T-helper 17 cell (primary cell): ENCODE results near the gene KCNB1. TPM values are rescaled to one million over a fixed set of nuclear protein-coding genes. Genes with fewer than 3 reads are reported as not detected.
"Not testable (repeated sequence)": the region's sequence is repeated elsewhere in the genome, so short reads cannot be mapped to it uniquely, and the experiment has no call there.

Experiments
- ATAC-seq: fragments of 150-1000 bp; cut with Tn5 transposase; 2 replicates; pipeline ENCODE4 v1.10.0; 2021; ENCODE audit warnings: mild to moderate bottlenecking, moderate library complexity
- DNase-seq, 3 donors: peaks; one replicate each; pipeline versions ENCODE4 v3.0.0 to v3.0.0-alpha.2; 2020 to 2021
- H3K9me3 ChIP-seq: one replicate; pipeline ENCODE4 v1.7.0; 2013; ENCODE audit warnings: low read length, mild to moderate bottlenecking; ENCODE audit not compliant: control insufficient read depth, poor library complexity, severe bottlenecking
- H3K27ac Mint-ChIP-seq: one replicate; pipeline ENCODE4 v1.8.0; 2022; ENCODE audit warnings: mild to moderate bottlenecking, moderate library complexity, mixed read lengths
- H3K27me3 Mint-ChIP-seq: one replicate; pipeline ENCODE4 v1.8.0; 2022; ENCODE audit warnings: mixed read lengths
- H3K36me3 Mint-ChIP-seq: one replicate; pipeline ENCODE4 v1.8.0; 2022; ENCODE audit warnings: low read depth, mixed read lengths
- H3K4me1 Mint-ChIP-seq: one replicate; pipeline ENCODE4 v1.8.0; 2022; ENCODE audit warnings: mild to moderate bottlenecking, mixed read lengths
- H3K4me3 Mint-ChIP-seq: one replicate; pipeline ENCODE4 v1.8.0; 2022; ENCODE audit warnings: mild to moderate bottlenecking, moderate library complexity, mixed read lengths
- total RNA-seq, 4 donors: library from RNA in 2 of 4; stranded (reverse) in 2 of 4; gene quantifications; one replicate each; pipeline ENCODE4 v1.2.3 and lab custom pipeline; 2022 to 2026

Gene KCNB1
- total RNA-seq, 2 donors from 2014 or later, result 0.12 to 0.21 TPM

- Mint-ChIP-seq H3K4me1 (peaks cover 13% of the 10 kb centered on the region), H3K36me3 (peaks cover 13% of the 10 kb centered on the region), H3K27ac (no peak overlapping the region), H3K27me3 (peaks cover 67% of the 10 kb centered on the region), H3K4me3 (no peak overlapping the region)
- DNase-seq (no peak), ATAC-seq (no peak)
- H3K9me3 ChIP-seq, result no peaks in the 10 kb centered on the region
These were observed 151.5 kb downstream of the KCNB1 start for GRCh38 chr20:49330701-49331615.

DNA sequence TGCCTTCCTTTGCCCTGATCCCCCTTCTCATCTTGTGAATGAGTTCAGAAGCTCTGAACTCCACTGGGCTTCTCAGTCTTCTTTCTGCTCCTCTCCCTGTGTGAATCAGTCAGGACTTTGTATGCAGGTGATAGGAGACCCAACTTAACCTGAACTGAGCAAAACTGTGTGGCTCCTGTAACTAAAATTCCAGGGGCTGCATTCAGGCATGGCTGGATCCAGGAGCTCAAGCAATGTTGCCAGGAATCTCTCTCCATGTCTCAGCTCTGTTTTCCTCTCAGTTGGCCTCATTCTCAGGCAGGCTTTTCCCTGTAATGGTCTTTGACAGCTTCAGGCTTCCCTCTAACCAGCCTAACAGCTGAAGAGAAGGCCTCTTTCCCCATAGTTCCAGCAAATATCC lies 153.7 kb downstream of the KCNB1 start:
- DNase-seq, result no peak
- H3K36me3 Mint-ChIP-seq, result peaks cover 13% of the 10 kb centered on the region
- no peaks in the 10 kb centered on the region for H3K9me3 ChIP-seq
- no peak for ATAC-seq
- H3K4me3 Mint-ChIP-seq, result no peak overlapping the region
- no peak overlapping the region for H3K27ac Mint-ChIP-seq
- peaks cover 19% of the 10 kb centered on the region for H3K4me1 Mint-ChIP-seq
- peaks cover 59% of the 10 kb centered on the region for H3K27me3 Mint-ChIP-seq

GRCh38 chr20:49326026-49326425 lies 156.4 kb downstream of the KCNB1 start:
- Mint-ChIP-seq H3K36me3 (peaks cover 4% of the 10 kb centered on the region), H3K4me3 (no peak overlapping the region), H3K4me1 (peaks cover 17% of the 10 kb centered on the region), H3K27ac (no peak overlapping the region), H3K27me3 (peaks cover 46% of the 10 kb centered on the region)
- ATAC-seq (no peak), DNase-seq (no peak)
- no peaks in the 10 kb centered on the region for H3K9me3 ChIP-seq

- Mint-ChIP-seq H3K4me1 (peaks cover 17% of the 10 kb centered on the region), H3K36me3 (no peaks in the 10 kb centered on the region), H3K27ac (no peak overlapping the region), H3K4me3 (no peak overlapping the region), H3K27me3 (peaks cover 45% of the 10 kb centered on the region)
- DNase-seq (no peak), ATAC-seq (no peak)
- no peaks in the 10 kb centered on the region for H3K9me3 ChIP-seq
These were observed 158.2 kb downstream of the KCNB1 start for GRCh38 chr20:49324306-49324705.

- Mint-ChIP-seq H3K27me3 (peaks cover 51% of the 10 kb centered on the region), H3K36me3 (peaks cover 2% of the 10 kb centered on the region), H3K4me3 (no peak overlapping the region), H3K27ac (no peak overlapping the region), H3K4me1 (peaks cover 22% of the 10 kb centered on the region)
- no peaks in the 10 kb centered on the region for H3K9me3 ChIP-seq
- ATAC-seq, result peak; percentile 91
- DNase-seq, result no peak
These were observed 158.7 kb downstream of the KCNB1 start for GRCh38 chr20:49323622-49324238.

GRCh38 chr20:49320460-49320859 lies 162.0 kb downstream of the KCNB1 start:
- H3K4me3 Mint-ChIP-seq, result no peak overlapping the region

GRCh38 chr20:49319208-49319809 lies 163.2 kb downstream of the KCNB1 start:
- H3K9me3 ChIP-seq, result no peaks in the 10 kb centered on the region
- Mint-ChIP-seq H3K4me1 (peaks cover 19% of the 10 kb centered on the region), H3K27ac (peak overlapping the region; percentile 76), H3K36me3 (peaks cover 3% of the 10 kb centered on the region), H3K27me3 (peaks cover 41% of the 10 kb centered on the region), H3K4me3 (peak overlapping the region; percentile 97)
- DNase-seq (no peak), ATAC-seq (no peak)

More at GRCh38 chr20:49320460-49320859, 162.0 kb downstream of the KCNB1 start:
- H3K4me1 Mint-ChIP-seq, result peaks cover 25% of the 10 kb centered on the region
- peaks cover 41% of the 10 kb centered on the region for H3K27me3 Mint-ChIP-seq
- ATAC-seq (no peak), DNase-seq (no peak)
- no peaks in the 10 kb centered on the region for H3K9me3 ChIP-seq
- H3K27ac Mint-ChIP-seq, result no peak overlapping the region
- peaks cover 3% of the 10 kb centered on the region for H3K36me3 Mint-ChIP-seq

- Mint-ChIP-seq H3K27ac (peak overlapping the region; percentile 76), H3K4me1 (peaks cover 16% of the 10 kb centered on the region), H3K4me3 (peak overlapping the region; percentile 97), H3K36me3 (peaks cover 3% of the 10 kb centered on the region), H3K27me3 (peaks cover 41% of the 10 kb centered on the region)
- DNase-seq, result peak in 1 of 3 donors; percentile 6
- ATAC-seq, result peak; percentile 64
- H3K9me3 ChIP-seq, result no peaks in the 10 kb centered on the region
These were observed 163.8 kb downstream of the KCNB1 start for GRCh38 chr20:49318430-49319207.

DNA sequence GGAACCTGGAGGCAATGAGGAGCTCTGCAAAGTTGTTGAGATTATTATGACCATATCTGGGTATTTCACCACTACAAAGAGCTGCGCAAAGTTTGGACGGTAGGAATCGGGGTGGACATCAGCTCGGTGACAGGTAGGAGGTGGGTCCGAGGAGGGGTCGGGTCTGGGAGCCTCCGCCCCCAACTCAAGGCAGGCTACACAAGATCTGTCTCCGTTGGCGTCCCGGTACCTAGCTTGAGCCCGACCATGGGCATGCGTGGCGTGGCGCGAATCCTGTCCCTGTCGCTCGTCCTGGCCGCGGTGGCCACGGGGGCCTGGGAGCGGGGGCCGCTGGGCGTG lies 164.4 kb downstream of the KCNB1 start:
- no peak for ATAC-seq
- Mint-ChIP-seq H3K27me3 (peaks cover 41% of the 10 kb centered on the region), H3K4me3 (peak overlapping the region; percentile 65)

DNA sequence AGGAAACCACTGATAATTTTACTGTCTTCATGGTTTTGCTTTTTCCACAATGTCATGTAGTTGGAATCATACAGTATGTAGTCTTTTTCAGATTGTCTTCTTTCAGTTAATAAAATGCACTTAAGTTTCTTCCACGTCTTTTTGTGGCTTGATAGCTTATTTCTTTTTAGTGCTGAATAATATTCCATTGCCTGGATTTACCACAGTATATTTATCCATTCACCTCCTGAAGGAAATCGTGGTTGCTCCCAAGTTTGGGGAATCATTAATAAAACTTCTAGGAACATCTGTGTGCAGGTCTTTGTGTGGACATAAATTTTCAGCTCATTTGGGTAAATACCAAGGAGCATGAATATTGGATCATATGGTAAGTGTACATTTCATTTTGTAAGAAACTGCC lies 165.8 kb downstream of the KCNB1 start:
- H3K4me3 Mint-ChIP-seq, result no peak overlapping the region
- peaks cover 3% of the 10 kb centered on the region for H3K36me3 Mint-ChIP-seq
- no peak for DNase-seq
- H3K9me3 ChIP-seq, result no peaks in the 10 kb centered on the region
- peaks cover 14% of the 10 kb centered on the region for H3K4me1 Mint-ChIP-seq
- no peak overlapping the region for H3K27ac Mint-ChIP-seq
- no peak for ATAC-seq
- peaks cover 37% of the 10 kb centered on the region for H3K27me3 Mint-ChIP-seq

More for the DNA sequence above, 164.4 kb downstream of the KCNB1 start:
- H3K27ac Mint-ChIP-seq, result no peak overlapping the region
- H3K4me1 Mint-ChIP-seq, result peaks cover 16% of the 10 kb centered on the region
- peaks cover 3% of the 10 kb centered on the region for H3K36me3 Mint-ChIP-seq
- H3K9me3 ChIP-seq, result no peaks in the 10 kb centered on the region
- no peak for DNase-seq

DNA sequence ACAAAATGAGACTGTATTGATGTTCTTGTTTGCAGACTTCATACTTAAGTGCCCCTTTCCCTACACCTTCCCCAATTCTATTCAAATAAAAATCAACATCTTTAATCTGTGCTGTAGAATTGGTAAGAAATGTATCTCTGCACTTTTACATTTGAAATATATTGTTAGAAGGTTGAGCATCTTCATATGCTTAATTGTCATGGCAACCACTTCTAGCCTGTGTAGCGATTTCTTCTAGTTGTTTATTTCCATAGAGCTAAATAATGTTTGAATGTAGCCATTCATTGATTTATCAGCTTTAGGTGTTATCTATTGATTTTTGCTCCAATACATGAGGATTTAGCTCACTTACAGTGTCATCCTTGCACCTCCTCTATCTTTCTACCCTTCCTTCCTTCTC lies 166.9 kb downstream of the KCNB1 start:
- Mint-ChIP-seq H3K4me3 (no peak overlapping the region), H3K27me3 (peaks cover 32% of the 10 kb centered on the region), H3K36me3 (peaks cover 3% of the 10 kb centered on the region), H3K4me1 (peaks cover 8% of the 10 kb centered on the region), H3K27ac (no peak overlapping the region)
- ATAC-seq, result no peak
- no peak for DNase-seq
- no peaks in the 10 kb centered on the region for H3K9me3 ChIP-seq

DNA sequence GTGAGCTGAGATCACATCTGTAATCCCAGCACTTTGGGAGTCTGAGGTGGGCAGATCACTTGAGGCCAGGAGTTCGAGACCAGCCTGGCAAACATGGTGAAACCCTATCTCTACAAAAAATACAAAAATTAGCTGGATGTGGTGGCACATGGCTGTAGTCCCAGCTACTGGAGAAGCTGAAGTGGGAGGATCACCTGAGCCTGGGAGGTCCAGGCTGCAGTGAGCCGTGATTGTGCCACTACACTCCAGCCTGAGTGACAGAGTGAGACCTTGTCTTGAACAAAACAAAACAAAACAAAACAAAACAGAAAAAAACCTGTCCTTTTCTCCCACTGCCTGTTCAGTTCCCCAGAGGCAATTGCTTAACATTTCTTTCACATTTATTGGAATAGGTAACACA lies 168.4 kb downstream of the KCNB1 start:
- H3K27ac Mint-ChIP-seq, H3K4me3 Mint-ChIP-seq, DNase-seq, H3K9me3 ChIP-seq, H3K36me3 Mint-ChIP-seq, ATAC-seq, H3K4me1 Mint-ChIP-seq: not testable (repeated sequence)
- peaks cover 22% of the 10 kb centered on the region for H3K27me3 Mint-ChIP-seq
